ENCODE measurements around the gene HCFC1R1. TPM values are rescaled to one million over a fixed set of nuclear protein-coding genes. Genes with fewer than 3 reads are reported as not detected.

Gene HCFC1R1
- total RNA-seq, 1 donor from 2014 or later, result 65.9 TPM

DNA sequence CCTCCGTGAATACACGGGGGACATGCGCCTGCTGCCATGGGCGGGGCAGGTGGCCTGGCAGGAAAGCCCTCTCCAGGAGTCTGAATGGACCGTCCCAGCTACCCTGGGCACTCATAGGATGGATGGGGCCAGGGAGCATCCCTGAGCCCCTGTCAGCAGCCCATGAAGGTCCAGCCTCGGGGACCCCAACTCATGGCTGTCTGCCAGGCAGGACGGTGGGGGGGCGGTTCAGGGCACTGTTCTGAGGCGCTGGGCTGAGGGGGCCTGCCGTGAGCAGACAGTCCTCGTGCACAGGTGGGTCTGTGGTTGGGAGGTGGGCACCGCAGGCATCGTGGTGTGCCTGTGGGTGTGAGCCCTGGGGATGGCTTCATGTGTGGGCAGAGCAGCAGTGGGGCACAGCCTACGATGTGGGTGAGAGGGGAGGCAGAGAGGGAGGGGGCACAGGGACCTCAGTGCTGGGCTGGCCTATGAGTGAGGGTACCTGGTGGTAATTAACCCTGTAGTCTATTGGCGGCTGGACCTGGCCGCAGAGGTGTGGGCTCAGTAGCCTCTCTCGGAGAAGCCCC, 37.0 kb downstream of the HCFC1R1 start:
- intact Hi-C loops (cut with DNase I), result no loop called here
- DNase-seq (ENCODE audit: low spot score) (no peak), ATAC-seq (no peak)

DNA sequence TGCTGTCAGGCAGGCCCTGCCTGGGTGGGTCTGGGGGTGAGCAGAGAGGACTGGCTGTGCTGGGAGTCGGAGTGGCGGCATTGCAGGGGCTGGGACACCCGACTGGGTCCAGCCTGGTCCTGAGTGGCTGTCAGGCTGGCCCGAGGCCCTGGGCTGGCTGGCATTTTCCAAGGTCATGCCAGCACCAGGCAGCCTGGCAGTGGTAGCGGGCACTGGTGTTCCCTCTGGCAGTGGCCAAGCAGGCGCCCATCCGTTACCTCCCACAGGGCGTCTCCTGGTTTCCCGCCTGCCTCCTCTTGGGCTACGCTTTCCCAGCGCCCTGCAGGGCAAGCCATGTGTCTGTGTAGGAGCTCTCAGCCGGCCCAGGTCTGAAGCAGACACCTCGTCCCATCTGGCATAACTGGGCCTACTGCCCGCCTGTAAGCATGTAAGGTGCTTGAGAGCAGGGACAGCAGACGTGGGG, 37.8 kb downstream of the HCFC1R1 start:
- intact Hi-C loops (cut with DNase I), result no loop called here
- no peak for ATAC-seq
- no peak for DNase-seq (ENCODE audit: low spot score)

DNA sequence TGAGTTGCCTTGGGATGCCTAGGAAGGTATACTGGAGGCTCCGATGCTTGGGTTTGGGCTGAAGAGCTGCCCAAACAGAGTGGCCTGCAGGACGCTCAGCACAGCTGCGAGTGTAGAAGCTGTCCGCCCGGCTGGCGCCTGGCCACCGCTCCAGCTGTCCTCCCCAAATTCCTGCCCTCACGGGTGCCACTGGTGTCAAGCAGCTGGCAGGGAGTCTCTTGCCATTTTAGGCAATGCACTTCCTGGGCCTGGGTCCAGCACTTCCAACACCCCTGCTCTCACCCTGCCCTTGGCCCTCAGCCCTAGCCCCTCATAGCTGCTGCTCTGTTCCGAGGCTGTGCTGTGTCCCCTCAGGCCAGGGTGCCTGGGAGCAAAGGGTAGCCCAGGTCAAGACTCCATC, 38.3 kb downstream of the HCFC1R1 start:
- ATAC-seq (no peak), DNase-seq (ENCODE audit: low spot score) (no peak)
- intact Hi-C loops (cut with DNase I), result no loop called here

DNA sequence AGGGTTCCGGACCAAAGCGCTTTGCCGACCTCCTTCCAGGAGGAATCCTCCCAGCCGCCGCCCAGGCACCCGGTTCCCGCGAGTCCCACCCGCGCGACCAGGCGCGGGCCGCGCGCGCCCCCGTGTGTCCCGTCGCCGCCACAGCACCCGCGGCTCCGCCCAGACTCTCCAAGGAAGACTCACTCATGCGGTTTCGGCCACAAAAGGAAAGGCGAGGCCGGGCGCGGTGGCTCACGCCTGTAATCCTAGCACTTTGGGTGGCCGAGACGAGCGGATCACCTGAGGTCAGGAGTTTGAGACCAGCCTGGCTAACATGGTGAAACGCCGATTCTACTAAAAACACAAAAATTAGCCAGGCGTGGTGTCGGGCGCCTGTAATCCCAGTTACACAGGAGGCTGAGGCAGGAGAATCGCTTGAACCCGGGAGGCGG, 40.0 kb downstream of the HCFC1R1 start:
- intact Hi-C loops (cut with DNase I), result no loop called here
- ATAC-seq (peak; percentile 63), DNase-seq (ENCODE audit: low spot score) (peak; percentile 86)

DNA sequence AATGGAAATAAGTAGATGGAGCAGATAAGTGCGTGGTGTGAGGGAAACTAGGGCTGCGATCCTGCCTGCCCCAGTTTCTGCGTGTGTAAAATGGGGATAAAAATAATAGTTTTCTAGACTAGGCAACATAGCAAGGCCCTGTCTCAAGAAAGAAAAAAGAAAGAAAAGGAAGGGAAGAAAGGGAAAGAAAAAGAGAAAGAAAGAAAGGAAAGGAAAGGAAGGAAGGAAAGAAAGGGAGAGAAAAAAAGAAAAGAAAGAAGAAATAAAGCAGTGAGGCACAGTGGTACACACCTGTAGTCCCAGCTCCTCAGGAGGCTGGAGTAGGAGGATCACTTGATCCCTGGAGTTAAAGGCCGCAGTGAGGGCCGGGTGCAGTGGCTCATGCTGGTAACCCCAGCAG, 41.3 kb downstream of the HCFC1R1 start:
- intact Hi-C loops (cut with DNase I), result no loop called here
- no peak for DNase-seq (ENCODE audit: low spot score)
- ATAC-seq, result no peak

DNA sequence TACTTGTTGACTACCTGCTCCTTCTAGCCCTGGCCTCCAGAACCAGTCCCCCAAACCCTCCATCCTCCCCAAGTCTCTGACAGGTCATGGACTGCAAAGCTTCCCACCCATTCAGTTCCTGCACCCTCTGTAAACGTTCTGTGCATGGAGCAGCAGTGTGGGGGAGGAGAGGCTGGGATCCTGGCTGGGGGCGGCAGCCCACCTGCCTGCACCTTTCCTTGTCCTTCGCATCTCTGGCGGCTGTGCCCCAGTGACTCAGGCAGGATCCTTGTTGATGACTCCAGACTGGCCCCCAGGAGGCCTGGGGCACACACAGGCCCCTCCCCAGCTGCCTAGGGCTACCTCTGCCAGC, 41.9 kb downstream of the HCFC1R1 start:
- no peak for ATAC-seq
- DNase-seq (ENCODE audit: low spot score), result no peak
- intact Hi-C loops (cut with DNase I), result no loop called here

DNA sequence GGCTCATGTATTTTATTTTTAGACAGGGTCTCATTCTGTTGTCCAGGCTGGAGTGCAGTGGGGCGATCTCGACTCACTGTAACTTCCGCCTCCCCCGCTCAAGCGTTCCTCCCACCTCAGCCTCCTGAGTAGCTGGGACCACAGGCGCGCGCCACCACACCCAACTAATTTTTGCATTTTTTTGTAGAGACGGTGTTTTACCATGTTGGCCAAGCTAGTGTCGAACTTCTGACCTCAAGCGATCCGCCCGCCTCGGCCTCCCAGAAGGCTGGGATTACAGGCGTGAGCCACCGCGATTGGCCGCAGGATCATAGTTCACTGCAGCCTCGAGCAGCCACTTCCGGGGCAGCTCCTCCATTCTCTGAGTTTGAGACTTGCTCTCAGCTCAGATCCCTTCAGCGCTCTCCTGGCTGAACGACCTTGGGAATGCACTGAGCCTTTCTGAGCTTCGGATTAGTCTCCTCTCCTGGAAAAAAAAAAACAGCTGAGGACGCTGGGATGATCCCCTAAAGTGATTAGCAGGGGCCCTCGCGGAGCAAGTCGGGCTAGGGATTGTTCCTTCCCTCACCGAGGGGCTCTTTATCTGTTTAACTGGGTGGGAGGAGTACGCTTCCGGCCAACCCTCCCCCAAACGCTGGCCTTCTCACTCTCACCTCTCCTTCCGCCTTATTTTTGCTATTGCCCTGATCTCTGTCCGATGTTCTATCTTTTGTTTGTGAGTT, 42.4 kb downstream of the HCFC1R1 start:
- no peak for ATAC-seq
- intact Hi-C loops (cut with DNase I), result no loop called here
- no peak for DNase-seq (ENCODE audit: low spot score)

DNA sequence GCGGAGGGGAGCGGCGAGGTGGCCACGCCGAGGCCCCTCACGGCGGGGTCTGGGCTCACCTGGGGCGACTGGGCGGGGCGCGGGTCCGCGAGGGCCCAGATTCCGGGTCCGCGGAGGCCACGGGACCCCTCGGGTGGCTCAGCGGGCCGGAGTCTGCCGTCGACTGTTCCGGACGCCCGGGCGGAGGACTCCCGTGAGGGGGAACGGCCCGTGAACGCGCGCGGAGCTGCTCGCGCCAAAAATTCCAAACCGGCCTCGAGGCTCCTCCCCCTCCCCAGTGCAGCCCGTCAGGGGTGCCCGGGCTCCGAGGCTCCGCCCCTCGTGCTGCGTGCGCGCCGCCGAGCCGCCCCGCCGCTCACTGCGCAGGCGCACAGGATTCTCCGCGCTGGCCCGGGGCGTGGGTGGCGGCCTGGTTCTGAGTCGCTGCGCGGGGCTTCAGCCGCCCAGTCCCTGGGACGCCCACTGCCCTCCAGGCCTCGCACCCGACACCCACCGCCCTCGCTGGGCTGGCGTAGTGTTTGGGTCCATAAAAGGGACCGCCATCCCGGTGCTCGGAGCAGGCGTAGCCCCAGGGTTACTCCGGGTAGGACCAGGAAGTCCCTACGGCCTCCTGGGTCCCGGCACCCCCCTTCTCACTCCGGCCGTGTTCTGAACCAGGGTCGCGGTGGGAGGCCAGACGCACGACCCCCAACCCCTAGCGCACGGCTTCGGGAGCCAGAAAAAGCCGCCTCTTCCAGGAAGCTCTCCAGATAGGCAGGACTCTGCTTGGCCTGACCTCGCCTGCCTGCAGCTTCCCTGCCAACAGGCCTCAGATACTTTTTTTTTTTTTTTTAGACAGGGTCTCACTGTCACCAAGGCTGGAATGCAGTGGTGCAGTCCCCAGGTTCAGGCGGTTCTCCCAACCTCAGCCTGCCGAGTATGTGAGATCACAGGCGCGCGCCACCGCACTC, 43.2 kb downstream of the HCFC1R1 start, which contains the start of gene PKMYT1:
Gene PKMYT1 (minus strand): TSS at position 220 of the 950 bp plus-strand sequence. CDS start 789 bp downstream, outside the sequence.
- intact Hi-C loops (cut with DNase I), result no loop called here
- ATAC-seq, result peak; percentile 95
- DNase-seq (ENCODE audit: low spot score), result peak; percentile 95

DNA sequence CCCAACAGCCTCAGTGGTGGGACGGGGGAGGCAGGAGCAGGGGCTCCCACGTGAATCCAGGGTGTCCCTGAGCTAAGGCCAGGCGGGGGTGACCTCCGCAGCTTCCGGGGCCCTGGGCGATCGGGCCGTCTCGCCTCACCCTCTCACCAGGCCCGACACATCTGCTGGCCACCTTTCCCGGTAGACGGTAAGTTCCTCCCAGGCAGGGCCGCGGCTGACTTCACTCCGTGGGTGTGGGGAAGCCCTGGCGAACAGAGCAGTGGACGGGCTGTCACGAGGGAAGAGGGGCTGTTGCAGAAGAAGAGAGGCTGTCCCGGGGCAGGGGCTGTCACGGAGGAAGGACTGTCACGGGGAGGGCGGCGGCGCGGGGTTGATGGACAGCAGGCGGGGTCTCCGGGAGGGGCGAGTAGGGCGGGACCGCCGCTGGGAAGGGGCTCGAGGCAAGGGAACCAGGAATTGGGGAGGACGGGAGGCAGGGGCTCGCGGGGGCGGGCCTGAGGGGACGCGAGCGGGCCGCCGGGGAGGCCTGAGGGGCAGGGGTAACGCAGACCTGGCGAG, 44.0 kb downstream of the HCFC1R1 start:
- ATAC-seq (no peak), DNase-seq (ENCODE audit: low spot score) (no peak)
- intact Hi-C loops (cut with DNase I), result no loop called here

DNA sequence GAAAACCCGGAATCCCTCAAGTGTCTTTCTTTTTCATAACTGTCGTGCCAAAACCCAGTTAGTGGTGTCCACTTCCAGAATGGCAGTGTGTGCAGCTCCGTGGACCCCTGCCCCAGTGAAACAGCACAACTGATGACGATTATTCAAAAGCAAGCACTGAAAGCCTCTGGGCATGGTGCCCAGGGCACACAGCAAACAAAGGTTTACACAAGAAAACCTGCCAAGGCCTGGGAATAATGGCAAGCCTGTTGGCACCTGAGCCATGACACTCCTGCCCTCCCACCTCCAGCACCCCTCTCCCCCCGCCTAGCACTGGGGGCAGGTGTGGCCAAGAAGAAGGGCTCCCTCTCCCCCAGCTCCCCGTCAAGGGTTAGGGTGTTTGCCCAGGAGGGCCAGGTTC, 46.3 kb downstream of the HCFC1R1 start:
- intact Hi-C loops (cut with DNase I), result no loop called here
- DNase-seq (ENCODE audit: low spot score), result no peak
- ATAC-seq, result no peak

DNA sequence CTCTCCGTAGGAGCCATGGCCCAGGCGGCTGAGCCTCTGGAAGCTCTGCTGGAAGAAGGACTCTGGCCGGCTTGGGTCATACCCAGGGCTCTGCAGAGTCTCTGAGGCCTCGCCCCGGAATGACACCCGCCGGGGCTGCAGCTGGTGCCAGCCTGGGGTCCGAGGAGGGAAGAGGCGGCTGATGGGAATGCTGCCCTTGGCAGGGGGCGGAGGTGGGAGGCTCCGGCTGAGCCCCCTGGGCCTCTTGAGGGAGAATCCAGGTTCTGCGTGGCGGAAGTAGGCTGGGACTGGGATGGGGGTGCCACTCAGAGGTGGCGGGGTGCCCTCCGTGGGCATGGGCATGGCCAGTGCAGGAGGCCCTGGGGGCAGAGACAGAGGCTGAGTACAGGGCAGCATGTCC, 47.1 kb downstream of the HCFC1R1 start:
- DNase-seq (ENCODE audit: low spot score), result no peak
- ATAC-seq, result no peak
- intact Hi-C loops (cut with DNase I), result no loop called here

DNA sequence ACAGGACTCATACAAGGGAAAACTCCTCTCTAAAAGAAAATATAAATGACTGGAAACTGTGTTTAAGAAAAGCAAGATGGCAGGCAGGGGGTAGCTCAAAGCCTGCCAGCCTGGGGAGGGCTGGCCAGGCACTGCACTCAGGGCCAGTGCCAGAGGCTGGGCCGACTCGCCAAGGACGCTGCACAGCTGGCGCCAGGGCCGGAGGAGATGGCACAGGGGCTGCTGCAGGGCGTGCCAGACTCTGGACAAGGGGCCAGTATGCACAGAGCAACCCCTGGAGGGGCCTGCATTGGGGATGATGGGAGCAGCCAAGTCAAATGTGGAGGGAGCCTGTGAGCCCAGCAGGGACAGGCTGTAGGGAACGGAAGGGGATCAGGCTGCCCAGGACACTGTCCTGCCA, 47.5 kb downstream of the HCFC1R1 start:
- no peak for ATAC-seq

DNA sequence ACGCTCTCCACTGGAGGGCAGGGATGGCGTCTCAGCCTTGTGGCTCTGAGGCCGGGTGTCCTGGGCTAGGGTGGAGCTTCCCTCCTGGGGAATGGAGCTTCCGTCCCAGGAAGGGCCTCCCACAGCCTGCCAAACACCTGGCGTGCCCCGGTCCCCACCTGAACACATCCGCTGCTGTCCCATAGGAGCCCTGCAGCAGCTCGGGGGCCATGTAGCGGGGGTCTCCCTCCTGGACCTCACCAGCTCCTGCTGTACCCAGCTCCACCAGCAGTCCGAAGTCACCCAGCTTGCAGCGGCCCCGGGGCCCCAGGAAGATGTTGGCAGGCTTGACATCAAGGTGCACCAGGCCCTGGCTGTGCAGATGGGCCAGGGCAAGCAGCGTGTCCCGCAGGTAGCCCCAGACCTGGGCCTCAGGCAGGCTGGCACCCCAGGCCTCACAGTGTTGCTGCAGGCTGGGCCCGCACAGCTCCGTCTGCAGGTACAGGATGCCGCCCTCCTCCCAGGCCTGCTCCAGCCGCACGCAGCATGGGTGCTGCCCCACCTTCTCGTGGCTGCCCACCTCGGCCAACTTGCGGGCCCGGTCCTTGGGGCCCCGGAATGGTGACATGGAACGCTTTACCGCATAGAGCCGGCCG, 48.5 kb downstream of the HCFC1R1 start:
- DNase-seq (ENCODE audit: low spot score) (no peak), ATAC-seq (no peak)
- intact Hi-C loops (cut with DNase I), result no loop called here

More for the DNA sequence above, 47.5 kb downstream of the HCFC1R1 start:
- no peak for DNase-seq (ENCODE audit: low spot score)
- intact Hi-C loops (cut with DNase I), result no loop called here

DNA sequence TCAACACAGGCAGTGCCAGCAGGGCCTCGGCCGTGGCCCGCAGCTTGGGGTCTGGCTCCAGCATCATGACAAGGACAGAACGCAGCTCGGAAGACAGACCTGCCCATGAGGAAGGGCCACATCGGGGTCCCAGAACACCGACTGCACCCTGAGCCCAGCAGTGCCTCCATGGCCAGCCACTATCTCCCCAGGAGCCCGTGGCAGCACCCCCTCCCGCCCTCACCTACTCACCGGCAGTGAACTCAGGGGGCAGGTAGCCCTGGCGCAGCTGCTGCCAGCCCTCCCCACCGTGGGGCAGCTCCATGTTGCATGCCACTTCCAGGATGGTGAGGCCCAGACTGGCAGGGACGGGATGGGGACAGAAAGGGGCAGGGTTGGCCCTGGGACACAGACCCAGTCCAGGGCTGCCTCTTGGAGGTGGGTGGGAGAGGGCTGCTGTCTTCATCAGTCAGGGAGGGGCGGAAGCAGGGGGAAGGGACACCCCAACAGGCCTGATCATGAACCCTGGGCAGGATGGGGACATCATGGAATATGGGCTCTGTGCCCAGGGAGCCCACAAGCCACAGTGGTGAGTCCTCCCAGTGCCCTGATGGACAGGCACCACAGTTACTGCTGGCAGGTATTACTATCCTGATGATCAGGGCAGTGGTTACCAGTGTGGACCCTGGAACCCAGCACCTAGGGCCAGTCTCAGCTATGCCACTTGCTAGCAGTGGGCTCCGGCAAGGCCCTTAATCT, 49.3 kb downstream of the HCFC1R1 start:
- ATAC-seq, result no peak
- no peak for DNase-seq (ENCODE audit: low spot score)
- intact Hi-C loops (cut with DNase I), result no loop called here

DNA sequence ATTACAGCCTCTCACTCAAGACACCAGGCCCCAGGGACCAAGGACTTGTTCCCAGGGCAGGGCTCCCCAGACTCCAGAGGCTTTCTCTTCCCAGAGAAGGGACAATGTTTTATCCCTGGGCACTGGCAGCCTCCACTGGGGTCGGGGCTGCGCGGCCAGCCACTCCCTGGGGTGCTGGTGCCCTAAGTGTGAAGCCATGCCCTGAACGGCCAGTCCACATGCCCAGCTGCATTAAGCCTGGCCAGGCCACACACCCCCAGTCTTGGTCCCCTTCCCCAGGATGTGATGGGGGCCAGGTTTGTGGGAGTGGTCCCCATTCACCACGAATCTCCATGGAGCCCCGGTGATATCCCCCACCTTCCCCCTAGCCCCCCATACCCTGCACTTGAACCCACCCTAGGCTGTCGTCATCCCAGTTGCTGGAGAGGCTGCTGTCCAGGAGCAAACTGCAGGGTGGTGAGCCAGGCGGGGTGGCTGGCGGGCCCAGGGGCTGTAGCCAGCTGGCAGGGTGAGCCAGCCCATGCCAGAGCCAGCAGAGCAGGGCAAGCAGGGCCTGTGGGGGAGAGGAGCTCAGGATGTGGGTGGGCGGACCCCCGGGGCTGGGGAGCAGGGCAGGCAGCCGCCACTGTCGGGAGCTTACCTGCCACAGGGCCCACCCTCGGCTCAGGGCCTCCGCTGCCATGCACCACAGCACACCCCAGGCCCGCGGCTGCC, 50.0 kb downstream of the HCFC1R1 start:
- ATAC-seq (no peak), DNase-seq (ENCODE audit: low spot score) (no peak)
- intact Hi-C loops (cut with DNase I), result no loop called here

DNA sequence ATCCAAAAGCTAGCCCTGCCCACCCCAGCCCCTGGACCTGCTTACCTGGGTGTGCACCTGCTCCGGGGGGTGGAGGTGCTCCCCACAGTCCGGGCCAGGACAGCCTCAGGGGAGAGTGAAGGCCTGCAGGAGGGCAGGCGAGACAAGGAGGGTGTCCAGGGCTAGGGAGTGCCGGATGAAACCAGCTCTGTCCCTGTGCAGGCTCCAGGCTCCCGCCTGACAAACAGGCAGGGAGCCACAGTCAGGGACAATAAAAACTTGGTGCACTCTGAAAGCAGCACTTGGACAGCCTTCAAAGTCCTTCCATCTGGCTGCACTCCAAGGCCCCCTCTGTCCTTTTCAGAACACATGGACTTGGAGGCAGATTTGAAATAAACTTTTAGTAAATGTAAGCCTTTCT, 50.6 kb downstream of the HCFC1R1 start:
- ATAC-seq, result no peak
- intact Hi-C loops (cut with DNase I), result no loop called here
- no peak for DNase-seq (ENCODE audit: low spot score)
